ENCODE results near the gene KBTBD7. TPM values are rescaled to one million over a fixed set of nuclear protein-coding genes. Genes with fewer than 3 reads are reported as not detected.
"Not testable (repeated sequence)": the region's sequence is repeated elsewhere in the genome, so short reads cannot be mapped to it uniquely, and the experiment has no call there.

KBTBD7 gene
- total RNA-seq, 1 donor from 2014 or later: 14.4 TPM

GRCh38 chr13:41186481-41186880 lies 7.9 kb downstream of the KBTBD7 start:
- no peak for TF ChIP-seq CTCF (IDR thresholded peaks at IDR 0.05; ENCODE audit: unreplicated experiment)
- peaks cover 3% of the 10 kb centered on the region for H3K4me1 Mint-ChIP-seq (ENCODE audit: low read depth)
- H3K9me3 Mint-ChIP-seq (ENCODE audit: low read depth): no peaks in the 10 kb centered on the region
- H3K4me3 Mint-ChIP-seq (ENCODE audit: low read depth): no peak overlapping the region
- H3K27ac Mint-ChIP-seq: no peak overlapping the region
- no peaks in the 10 kb centered on the region for H3K27me3 Mint-ChIP-seq
- peaks cover 8% of the 10 kb centered on the region for H3K36me3 Mint-ChIP-seq (ENCODE audit: insufficient read depth)
- no peak for DNase-seq (ENCODE audit: low spot score, unreplicated experiment)

DNA sequence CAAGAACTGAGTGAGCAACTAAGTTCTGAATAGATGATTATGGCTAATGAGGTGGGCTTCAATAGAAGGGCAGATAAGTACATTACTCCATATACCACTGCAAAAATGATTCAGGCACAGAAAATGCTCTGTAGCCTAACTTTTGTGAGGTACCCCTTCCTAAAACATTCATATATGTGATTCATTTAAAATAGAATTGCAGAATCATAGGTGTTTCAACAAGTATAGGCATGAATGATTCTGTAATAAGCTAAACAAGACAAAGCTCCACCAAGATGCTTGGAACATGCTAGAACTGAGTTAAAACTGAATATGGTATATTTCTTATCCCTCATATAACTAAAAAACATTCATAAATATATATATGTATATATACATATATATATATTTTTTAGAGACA lies 12.1 kb downstream of the KBTBD7 start:
- no peaks in the 10 kb centered on the region for H3K4me1 Mint-ChIP-seq (ENCODE audit: low read depth)
- no peak for TF ChIP-seq CTCF (IDR thresholded peaks at IDR 0.05; ENCODE audit: unreplicated experiment)
- H3K9me3 Mint-ChIP-seq (ENCODE audit: low read depth): no peaks in the 10 kb centered on the region
- H3K27ac Mint-ChIP-seq: no peak overlapping the region
- no peak for DNase-seq (ENCODE audit: low spot score, unreplicated experiment)
- no peak overlapping the region for H3K4me3 Mint-ChIP-seq (ENCODE audit: low read depth)
- H3K36me3 Mint-ChIP-seq (ENCODE audit: insufficient read depth): no peaks in the 10 kb centered on the region
- no peaks in the 10 kb centered on the region for H3K27me3 Mint-ChIP-seq

DNA sequence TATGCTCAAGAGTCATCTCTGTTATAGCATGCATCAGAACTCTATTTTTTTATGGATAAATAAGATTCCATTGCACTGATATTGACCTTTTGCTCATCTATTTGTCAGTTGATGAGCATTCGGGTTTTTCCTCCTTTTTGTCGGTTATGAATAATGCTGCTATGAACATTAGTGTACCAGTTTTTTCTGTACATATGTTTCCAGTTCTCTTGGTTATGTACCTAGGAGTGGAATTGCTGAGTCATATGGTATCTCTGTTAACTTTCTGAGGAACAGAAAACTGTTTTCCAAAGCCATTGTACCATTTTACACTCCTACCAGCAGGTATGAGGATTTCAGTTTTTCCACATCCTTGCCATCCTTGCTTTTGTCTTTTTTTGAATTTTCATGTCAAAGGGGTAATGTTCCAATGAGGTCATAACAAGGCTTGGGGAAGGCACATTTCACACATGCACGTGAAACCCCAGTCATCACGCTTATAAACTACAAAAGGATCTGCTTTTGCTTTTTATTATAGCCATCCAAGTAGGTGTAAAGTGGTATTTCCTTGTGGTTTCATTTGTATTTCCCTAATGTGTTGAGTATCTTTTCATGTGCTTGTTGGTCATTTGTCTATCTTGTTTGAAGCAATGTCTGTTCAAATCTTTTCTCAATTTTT lies 14.6 kb downstream of the KBTBD7 start:
- H3K27ac Mint-ChIP-seq: no peak overlapping the region
- H3K4me3 Mint-ChIP-seq (ENCODE audit: low read depth): no peak overlapping the region
- peaks cover 17% of the 10 kb centered on the region for H3K9me3 Mint-ChIP-seq (ENCODE audit: low read depth)
- DNase-seq (ENCODE audit: low spot score, unreplicated experiment): no peak
- peaks cover 2% of the 10 kb centered on the region for H3K36me3 Mint-ChIP-seq (ENCODE audit: insufficient read depth)
- TF ChIP-seq CTCF (IDR thresholded peaks at IDR 0.05; ENCODE audit: unreplicated experiment): no peak
- no peaks in the 10 kb centered on the region for H3K4me1 Mint-ChIP-seq (ENCODE audit: low read depth)
- no peaks in the 10 kb centered on the region for H3K27me3 Mint-ChIP-seq

GRCh38 chr13:41178040-41178439 lies 16.3 kb downstream of the KBTBD7 start:
- peaks cover 2% of the 10 kb centered on the region for H3K36me3 Mint-ChIP-seq (ENCODE audit: insufficient read depth)
- no peak for DNase-seq (ENCODE audit: low spot score, unreplicated experiment)
- TF ChIP-seq CTCF (IDR thresholded peaks at IDR 0.05; ENCODE audit: unreplicated experiment): no peak
- H3K4me3 Mint-ChIP-seq (ENCODE audit: low read depth): no peak overlapping the region
- H3K27me3 Mint-ChIP-seq: no peaks in the 10 kb centered on the region
- no peak overlapping the region for H3K27ac Mint-ChIP-seq
- H3K9me3 Mint-ChIP-seq (ENCODE audit: low read depth): peaks cover 19% of the 10 kb centered on the region
- H3K4me1 Mint-ChIP-seq (ENCODE audit: low read depth): no peaks in the 10 kb centered on the region

DNA sequence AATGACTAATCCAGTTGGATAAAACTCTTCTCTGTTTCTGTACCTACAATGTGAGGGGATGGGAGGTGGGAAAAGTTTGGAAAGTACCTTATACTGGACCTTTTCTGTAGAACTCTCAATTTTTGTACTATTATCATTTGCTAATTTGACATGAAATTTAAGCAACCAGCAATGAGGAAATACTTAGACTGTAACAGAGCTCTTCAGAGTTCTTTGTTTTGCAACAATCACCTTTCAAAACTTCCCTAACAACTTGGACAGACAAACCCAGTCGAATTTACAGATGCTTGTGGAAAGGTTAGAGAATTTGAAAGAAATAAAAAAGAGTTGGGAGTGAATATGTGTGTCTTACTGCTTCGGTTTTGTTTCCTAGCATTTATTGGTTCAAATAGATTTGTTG lies 16.8 kb downstream of the KBTBD7 start:
- Mint-ChIP-seq H3K9me3 (ENCODE audit: low read depth) (peaks cover 23% of the 10 kb centered on the region), H3K36me3 (ENCODE audit: insufficient read depth) (peaks cover 3% of the 10 kb centered on the region), H3K27me3 (no peaks in the 10 kb centered on the region), H3K4me3 (ENCODE audit: low read depth) (no peak overlapping the region), H3K4me1 (ENCODE audit: low read depth) (no peaks in the 10 kb centered on the region), H3K27ac (no peak overlapping the region)
- DNase-seq (ENCODE audit: low spot score, unreplicated experiment): no peak
- no peak for TF ChIP-seq CTCF (IDR thresholded peaks at IDR 0.05; ENCODE audit: unreplicated experiment)

- DNase-seq (ENCODE audit: low spot score, unreplicated experiment); H3K27me3 Mint-ChIP-seq; H3K27ac Mint-ChIP-seq; H3K4me3 Mint-ChIP-seq (ENCODE audit: low read depth); H3K4me1 Mint-ChIP-seq (ENCODE audit: low read depth); H3K36me3 Mint-ChIP-seq (ENCODE audit: insufficient read depth): not testable (repeated sequence)
- peaks cover 24% of the 10 kb centered on the region for H3K9me3 Mint-ChIP-seq (ENCODE audit: low read depth)
Observed at GRCh38 chr13:41175576-41175975, 18.8 kb downstream of the KBTBD7 start.
